PC-9 (cell line): ENCODE data around the gene TTC13. TPM values are rescaled to one million over a fixed set of nuclear protein-coding genes. Genes with fewer than 3 reads are reported as not detected.

Source experiments
- BruUV-seq: library from RNA; stranded (reverse); fragments of 400-500 nt; replicated peaks from 2 replicates; lab custom pipeline; 2021; lab: Mats Ljungman, UMichigan
- CTCF ChIA-PET: fragments of 300-600 bp; sonication (Branson Sonifier 250); formaldehyde crosslinking; loops from one replicate; lab custom pipeline; 2022; ENCODE audit warnings: antibody characterized with exemption; lab: Charles Lee
- POLR2A ChIA-PET: fragments of 300-600 bp; sonication (Branson Sonifier 250); formaldehyde crosslinking; loops from one replicate; lab custom pipeline; 2022; ENCODE audit warnings: antibody characterized with exemption; ENCODE audit not compliant: unreplicated experiment; lab: Charles Lee
- DNase-seq, 2 experiments: peaks; one replicate each; pipeline versions ENCODE4 v3.0.0 to v3.0.0-alpha.2; 2015 to 2022; ENCODE audit warnings: mixed read lengths in 1 of 2
- H2AFZ ChIP-seq: fragments of 200-600 bp; sonication (generic); 2 replicates; pipeline ENCODE4 v1.8.1; 2017; ENCODE audit warnings: antibody characterized with exemption
- H3F3A ChIP-seq: fragments of 200-600 bp; sonication (generic); 2 replicates; pipeline ENCODE4 v1.8.1; 2017; ENCODE audit warnings: antibody characterized with exemption, mild to moderate bottlenecking, low read depth; ENCODE audit not compliant: insufficient read depth
- H3K27ac ChIP-seq: fragments of 200-600 bp; sonication (generic); 2 replicates; pipeline ENCODE4 v1.6.1; 2016; ENCODE audit warnings: mixed run types
- H3K27me3 ChIP-seq: fragments of 200-600 bp; sonication (generic); 2 replicates; pipeline ENCODE4 v1.6.1; 2016; ENCODE audit warnings: low read depth, mixed run types; ENCODE audit not compliant: insufficient read depth
- H3K36me3 ChIP-seq: fragments of 200-600 bp; sonication (generic); 2 replicates; pipeline ENCODE4 v1.6.1; 2016; ENCODE audit warnings: low read depth, mixed run types
- H3K4me1 ChIP-seq: fragments of 200-600 bp; sonication (generic); replicated peaks from 2 replicates; pipeline ENCODE4 v1.6.1; 2016; ENCODE audit warnings: mixed run types; ENCODE audit not compliant: insufficient read depth
- H3K4me2 ChIP-seq: fragments of 200-600 bp; sonication (generic); 2 replicates; pipeline ENCODE4 v1.6.1; 2017; ENCODE audit warnings: mixed run types
- H3K4me3 ChIP-seq: fragments of 200-600 bp; sonication (generic); 2 replicates; pipeline ENCODE4 v1.6.1; 2016; ENCODE audit warnings: mixed run types
- H3K79me2 ChIP-seq: fragments of 200-600 bp; sonication (generic); 2 replicates; pipeline ENCODE4 v1.6.1; 2017; ENCODE audit warnings: low read depth, mixed run types
- H3K9me2 ChIP-seq: fragments of 200-600 bp; sonication (generic); 2 replicates; pipeline ENCODE4 v1.8.1; 2017; ENCODE audit warnings: mild to moderate bottlenecking; ENCODE audit not compliant: insufficient read depth
- H3K9me3 ChIP-seq: fragments of 200-600 bp; sonication (generic); 2 replicates; pipeline ENCODE4 v1.8.1; 2016; ENCODE audit warnings: low read depth; ENCODE audit not compliant: insufficient read depth
- H4K20me1 ChIP-seq: fragments of 200-600 bp; sonication (generic); 2 replicates; pipeline ENCODE4 v1.8.1; 2017; ENCODE audit not compliant: insufficient read depth
- EZH2 ChIP-seq: fragments of 200-600 bp; sonication (generic); IDR thresholded peaks from 2 replicates; pipeline ENCODE4 v1.8.0; 2017; ENCODE audit warnings: antibody characterized with exemption, low read depth
- intact Hi-C: fragments of 100-400 bp; cut with micrococcal nuclease; formaldehyde crosslinking; loops from one replicate; pipeline ENCODE4 v1.10.0; 2022; ENCODE audit not compliant: unreplicated experiment
- total RNA-seq: library from RNA; stranded (reverse); gene quantifications from 2 replicates; pipeline ENCODE4 v1.2.3, GENCODE V29; 2021
- TF ChIP-seq, protein P1 (sequence below): fragments of 200-600 bp; sonication (generic); conservative IDR thresholded peaks from 2 replicates; pipeline ENCODE4 v1.6.1; 2017; ENCODE audit warnings: mixed run types, antibody characterized with exemption, mild to moderate bottlenecking, moderate library complexity

Gene TTC13
- total RNA-seq, 1 experiment from 2014 or later = 7.5 TPM

DNA sequence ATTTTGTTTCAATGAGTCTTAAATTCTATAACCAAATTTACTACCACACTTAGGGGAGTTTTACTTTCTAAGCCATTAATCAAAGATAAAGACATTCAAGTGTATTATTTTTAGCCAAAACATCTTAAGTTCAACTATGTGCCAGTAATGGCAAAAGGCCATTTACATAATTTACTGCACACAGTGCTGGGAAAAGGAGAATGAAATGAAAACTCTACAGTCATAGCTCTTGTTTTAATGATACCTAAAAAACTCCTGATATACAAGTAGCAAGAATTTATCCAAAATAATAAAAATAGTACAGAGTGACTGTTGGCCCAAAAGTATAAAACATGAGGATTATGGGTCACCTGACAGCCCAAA lies 67.9 kb downstream of the TTC13 start:
- BruUV-seq = no TSS peak
- no peaks in the 10 kb centered on the region for H3F3A ChIP-seq
- no peak for DNase-seq
- ChIA-PET POLR2A (no interaction called here), CTCF (no interaction called here)
- H3K9me3 ChIP-seq = no peaks in the 10 kb centered on the region
- no peak for TF ChIP-seq EZH2
- TF ChIP-seq, protein P1, sequence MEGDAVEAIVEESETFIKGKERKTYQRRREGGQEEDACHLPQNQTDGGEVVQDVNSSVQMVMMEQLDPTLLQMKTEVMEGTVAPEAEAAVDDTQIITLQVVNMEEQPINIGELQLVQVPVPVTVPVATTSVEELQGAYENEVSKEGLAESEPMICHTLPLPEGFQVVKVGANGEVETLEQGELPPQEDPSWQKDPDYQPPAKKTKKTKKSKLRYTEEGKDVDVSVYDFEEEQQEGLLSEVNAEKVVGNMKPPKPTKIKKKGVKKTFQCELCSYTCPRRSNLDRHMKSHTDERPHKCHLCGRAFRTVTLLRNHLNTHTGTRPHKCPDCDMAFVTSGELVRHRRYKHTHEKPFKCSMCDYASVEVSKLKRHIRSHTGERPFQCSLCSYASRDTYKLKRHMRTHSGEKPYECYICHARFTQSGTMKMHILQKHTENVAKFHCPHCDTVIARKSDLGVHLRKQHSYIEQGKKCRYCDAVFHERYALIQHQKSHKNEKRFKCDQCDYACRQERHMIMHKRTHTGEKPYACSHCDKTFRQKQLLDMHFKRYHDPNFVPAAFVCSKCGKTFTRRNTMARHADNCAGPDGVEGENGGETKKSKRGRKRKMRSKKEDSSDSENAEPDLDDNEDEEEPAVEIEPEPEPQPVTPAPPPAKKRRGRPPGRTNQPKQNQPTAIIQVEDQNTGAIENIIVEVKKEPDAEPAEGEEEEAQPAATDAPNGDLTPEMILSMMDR = no peak
- no peak overlapping the region for H3K27ac ChIP-seq
- H3K79me2 ChIP-seq = no peaks in the 10 kb centered on the region
- no peaks in the 10 kb centered on the region for H4K20me1 ChIP-seq
- H3K4me2 ChIP-seq = no peak overlapping the region
- H3K27me3 ChIP-seq = no peaks in the 10 kb centered on the region
- H3K4me1 ChIP-seq = no peaks in the 10 kb centered on the region
- no peak overlapping the region for H2AFZ ChIP-seq
- H3K4me3 ChIP-seq = no peak overlapping the region
- no peaks in the 10 kb centered on the region for H3K9me2 ChIP-seq
- intact Hi-C loops = loop anchor here (5.0 kb wide), 1 partner anchor 302 kb away; no protein-coding TSS in a partner anchor
- peaks cover 2% of the 10 kb centered on the region; the same call in 1 of the 2 replicates for H3K36me3 ChIP-seq

DNA sequence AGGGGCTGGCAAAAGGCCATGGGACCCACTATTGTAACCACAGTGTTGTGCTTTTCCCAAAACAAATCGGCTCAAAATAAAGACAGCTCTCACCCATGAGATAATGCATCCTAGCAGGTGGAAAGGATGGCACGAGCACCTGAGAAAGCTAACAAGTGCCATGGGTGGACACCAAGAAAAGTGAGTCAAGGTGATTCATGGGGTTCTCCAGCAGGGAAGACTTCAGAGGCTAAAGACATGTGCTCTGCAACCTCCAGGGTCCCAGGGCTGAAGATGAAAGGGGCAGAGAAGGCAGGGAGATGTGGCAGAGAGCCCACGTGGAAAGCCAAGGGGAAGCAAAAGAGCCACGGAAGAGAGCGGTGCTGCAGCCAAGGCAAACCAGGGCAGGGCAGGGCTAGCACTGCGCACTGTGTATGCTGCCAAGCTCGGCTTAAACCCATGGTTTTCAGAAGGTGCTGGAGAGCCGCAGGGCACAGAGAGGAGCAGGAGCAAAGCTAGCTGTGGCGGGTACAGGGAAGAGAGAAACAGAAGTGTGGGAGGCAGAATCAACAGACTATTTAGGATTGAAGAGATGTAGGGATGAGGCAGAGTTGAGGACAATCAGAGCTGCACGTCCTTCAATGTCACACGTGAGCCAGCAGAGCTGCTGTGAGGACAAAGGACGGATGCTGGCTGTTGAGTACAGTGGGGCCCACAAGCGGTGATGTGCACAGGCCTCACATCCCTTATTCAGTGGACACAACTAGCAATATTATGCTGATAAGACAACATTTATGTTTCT lies 68.5 kb downstream of the TTC13 start:
- CTCF ChIA-PET = no interaction called here
- Histone ChIP-seq H3K4me1 (no peaks in the 10 kb centered on the region), H3F3A (no peaks in the 10 kb centered on the region), H3K27ac (no peak overlapping the region), H3K9me3 (no peaks in the 10 kb centered on the region), H3K79me2 (no peaks in the 10 kb centered on the region), H4K20me1 (no peaks in the 10 kb centered on the region), H3K9me2 (no peaks in the 10 kb centered on the region), H3K27me3 (no peaks in the 10 kb centered on the region), H3K36me3 (peaks cover 2% of the 10 kb centered on the region; the same call in 1 of the 2 replicates), H3K4me3 (no peak overlapping the region), H3K4me2 (no peak overlapping the region), H2AFZ (no peak overlapping the region)
- BruUV-seq = no TSS peak
- no peak for DNase-seq
- TF ChIP-seq, protein P1 = no peak
- TF ChIP-seq EZH2 = no peak
- intact Hi-C loops = loop anchor here (5.0 kb wide), 1 partner anchor 302 kb away; no protein-coding TSS in a partner anchor
- POLR2A ChIA-PET = no interaction called here

DNA sequence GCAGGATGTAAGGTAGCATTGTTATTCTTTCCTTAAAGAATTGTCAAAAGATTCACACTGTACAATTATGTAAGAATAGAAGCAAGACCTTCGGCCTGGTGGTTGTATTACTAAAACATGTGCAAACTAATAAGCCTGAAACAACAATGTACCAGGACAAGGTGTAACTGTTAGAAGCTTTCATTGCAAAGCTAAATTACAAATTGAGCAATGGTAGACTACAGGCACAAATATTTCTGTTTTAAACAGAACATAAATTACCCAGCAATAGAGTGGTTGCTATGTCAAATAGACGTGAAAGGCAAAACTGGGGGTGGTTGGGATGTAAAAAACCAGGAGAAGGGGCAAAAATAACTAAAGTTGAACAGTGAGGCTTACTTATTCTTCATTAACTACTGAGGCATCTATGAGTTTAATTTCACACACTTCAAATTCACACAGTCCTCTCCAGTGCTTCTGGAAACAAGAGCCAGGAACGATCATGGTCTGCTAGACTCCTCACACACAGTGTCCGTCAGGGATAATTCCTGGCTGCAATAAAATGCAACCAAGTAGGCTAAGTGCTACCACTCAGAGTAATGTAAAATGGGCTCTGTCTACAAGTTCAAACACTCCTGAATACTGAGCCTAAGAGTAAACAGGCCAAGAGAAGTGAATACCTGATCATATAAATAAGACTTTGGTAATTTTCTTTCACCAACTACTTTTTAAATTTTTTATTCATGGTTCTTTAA lies 71.0 kb downstream of the TTC13 start:
- no TSS peak for BruUV-seq
- no peak overlapping the region for H3K4me2 ChIP-seq
- no peak overlapping the region for H3K27ac ChIP-seq
- intact Hi-C loops = no loop called here
- no peak for DNase-seq
- H3K4me1 ChIP-seq = no peaks in the 10 kb centered on the region
- no peaks in the 10 kb centered on the region for H4K20me1 ChIP-seq
- H3K9me2 ChIP-seq = no peaks in the 10 kb centered on the region
- CTCF ChIA-PET = no interaction called here
- no peak overlapping the region for H2AFZ ChIP-seq
- no peaks in the 10 kb centered on the region for H3K79me2 ChIP-seq
- H3F3A ChIP-seq = no peaks in the 10 kb centered on the region
- no peaks in the 10 kb centered on the region for H3K9me3 ChIP-seq
- no peaks in the 10 kb centered on the region for H3K27me3 ChIP-seq
- POLR2A ChIA-PET = no interaction called here
- H3K4me3 ChIP-seq = no peak overlapping the region
- TF ChIP-seq EZH2 = no peak
- TF ChIP-seq, protein P1 = no peak
- H3K36me3 ChIP-seq = peaks cover 2% of the 10 kb centered on the region; the same call in 1 of the 2 replicates
